Measurements from ENCODE around the gene FBXO31. TPM values are rescaled to one million over a fixed set of nuclear protein-coding genes. Genes with fewer than 3 reads are reported as not detected.

Gene FBXO31
- total and polyA plus RNA-seq, 12 donors: 15.1 to 94.3 (median 72.4) TPM

GRCh38 chr16:87418216-87418615 is 34.6 kb upstream of the FBXO31 start:
- WGBS, 2 donors: 94 to 95% methylated on average over 18 of the region's 18 CpGs
- H3K4me1 ChIP-seq: peaks cover 0 to 5% (median 0%) of the 10 kb centered on the region in 9 donors
- no peaks in the 10 kb centered on the region for H3K27me3 ChIP-seq
- TF ChIP-seq CTCF (IDR thresholded peaks at IDR 0.05): no peak
- ATAC-seq (no peak), DNase-seq (no peak)
- H3K4me3 ChIP-seq: no peak overlapping the region
- H3K9me3 ChIP-seq: no peaks in the 10 kb centered on the region
- intact Hi-C loops (cut with DNase I): loop anchor here in 7 of 10 donors (5.0 to 10.0 kb wide), 5 partner anchors 127 to 347 kb away; partner anchors contain the start of gene KLHDC4 (in 1 of the 7)
- no peak overlapping the region for H3K27ac ChIP-seq
- H3K36me3 ChIP-seq: peaks cover 0 to 100% (median 64%) of the 10 kb centered on the region in 9 donors

GRCh38 chr16:87417528-87417910 is 33.9 kb upstream of the FBXO31 start:
- 94 to 96% methylated on average over 13 of the region's 13 CpGs for WGBS, 2 donors
- no peak overlapping the region for H3K27ac ChIP-seq
- ATAC-seq (peak in 2 of 8 donors; percentile 14 to 30), DNase-seq (no peak)
- H3K27me3 ChIP-seq: no peaks in the 10 kb centered on the region
- peaks cover 0 to 5% (median 0%) of the 10 kb centered on the region in 9 donors for H3K4me1 ChIP-seq
- intact Hi-C loops (cut with DNase I): loop anchor here (2.0 to 10.0 kb wide), 7 partner anchors 125 to 347 kb away; partner anchors contain the start of gene KLHDC4 (in 1 of the 10)
- no peaks in the 10 kb centered on the region for H3K9me3 ChIP-seq
- H3K36me3 ChIP-seq: peaks cover 0 to 100% (median 64%) of the 10 kb centered on the region in 9 donors
- no peak for TF ChIP-seq CTCF (IDR thresholded peaks at IDR 0.05)
- no peak overlapping the region for H3K4me3 ChIP-seq

- intact Hi-C loops (cut with DNase I): loop anchor here (2.0 to 10.0 kb wide), 7 partner anchors 126 to 348 kb away; partner anchors contain the start of gene KLHDC4 (in 1 of the 10)
- ATAC-seq: no peak
- no peak for DNase-seq
- peak; percentile 37 to 80 (median 70) for TF ChIP-seq CTCF (IDR thresholded peaks at IDR 0.05)
- no peak overlapping the region for H3K27ac ChIP-seq
- no peaks in the 10 kb centered on the region for H3K9me3 ChIP-seq
- H3K4me1 ChIP-seq: peaks cover 0 to 5% (median 0%) of the 10 kb centered on the region in 9 donors
- H3K4me3 ChIP-seq: no peak overlapping the region
- 80 to 83% methylated on average over 23 of the region's 23 CpGs for WGBS, 2 donors
- H3K36me3 ChIP-seq: peaks cover 0 to 100% (median 68%) of the 10 kb centered on the region in 9 donors
- no peaks in the 10 kb centered on the region for H3K27me3 ChIP-seq
Observed at GRCh38 chr16:87416826-87417527, 33.4 kb upstream of the FBXO31 start.

GRCh38 chr16:87415441-87415840 is 31.9 kb upstream of the FBXO31 start:
- H3K27me3 ChIP-seq: no peaks in the 10 kb centered on the region

More at GRCh38 chr16:87415441-87415840, 31.9 kb upstream of the FBXO31 start:
- WGBS, 2 donors: 91% methylated on average over 9 of the region's 9 CpGs
- H3K36me3 ChIP-seq: peaks cover 0 to 100% (median 76%) of the 10 kb centered on the region in 9 donors
- TF ChIP-seq CTCF (IDR thresholded peaks at IDR 0.05): no peak
- no peak overlapping the region for H3K4me3 ChIP-seq
- no peaks in the 10 kb centered on the region for H3K9me3 ChIP-seq
- no peak for ATAC-seq
- no peak overlapping the region for H3K27ac ChIP-seq
- no peak for DNase-seq
- H3K4me1 ChIP-seq: peaks cover 0 to 5% (median 0%) of the 10 kb centered on the region in 9 donors
- intact Hi-C loops (cut with DNase I): loop anchor here in 7 of 10 donors (5.0 to 10.0 kb wide), 5 partner anchors 129 to 349 kb away; partner anchors contain the start of gene KLHDC4 (in 1 of the 7)

All from heart right ventricle (tissue), 16 donors.